Endothelial cell of umbilical vein (primary cell): ENCODE results near the gene DENND1C. TPM values are rescaled to one million over a fixed set of nuclear protein-coding genes. Genes with fewer than 3 reads are reported as not detected.

Experiments
- BruUV-seq: library from RNA; stranded (reverse); fragments of 400-500 nt; replicated peaks from 2 replicates; lab custom pipeline; 2021; lab: Mats Ljungman, UMichigan
- CTCF ChIA-PET: fragments of 300-600, 350-600 bp; sonication (Branson Sonifier 250); formaldehyde crosslinking; loops from one replicate; lab custom pipeline; 2021; ENCODE audit warnings: antibody characterized with exemption, inconsistent platforms; lab: Charles Lee
- POLR2A ChIA-PET: fragments of 300-600, 350-600 bp; sonication (Branson Sonifier 250); formaldehyde crosslinking; loops from one replicate; lab custom pipeline; 2021; ENCODE audit warnings: antibody characterized with exemption, inconsistent platforms; lab: Charles Lee
- DNase-seq: peaks from one replicate; pipeline ENCODE4 v3.0.0-alpha.2; 2011; ENCODE audit warnings: low read depth, low spot score
- FAIRE-seq: peaks from 2 replicates; lab custom pipeline; 2011; peaks lifted over from hg19 to GRCh38; lab: Jason Lieb, UNC
- H2AFZ ChIP-seq: 2 replicates; pipeline ENCODE4 v1.6.0; 2012; ENCODE audit warnings: low read depth, low read length, control low read depth, inconsistent platforms
- H3K27ac ChIP-seq: 2 replicates; pipeline ENCODE4 v1.5.1; 2011; ENCODE audit warnings: low read depth, mild to moderate bottlenecking, control low read depth, low read length, moderate library complexity; ENCODE audit not compliant: insufficient read depth
- H3K27me3 ChIP-seq, 2 experiments: 2 replicates each; pipeline versions ENCODE4 v1.6.0 to v1.6.1; 2011; ENCODE audit warnings: low read length in 2 of 2, mixed read lengths in 1 of 2; ENCODE audit not compliant: control insufficient read depth in 2 of 2, insufficient read depth in 2 of 2
- H3K36me3 ChIP-seq, 2 experiments: 2 replicates in 1 of 2; 3 replicates in 1 of 2; pipeline ENCODE4 v1.5.1; 2011; ENCODE audit warnings: low read length in 2 of 2, mild to moderate bottlenecking in 1 of 2, moderate library complexity in 1 of 2; ENCODE audit not compliant: control insufficient read depth in 2 of 2, insufficient read depth in 2 of 2; ENCODE audit errors: extremely low read depth in 1 of 2
- H3K4me1 ChIP-seq: 3 replicates; pipeline ENCODE4 v1.5.1; 2011; ENCODE audit warnings: mild to moderate bottlenecking, low read length; ENCODE audit not compliant: control insufficient read depth, insufficient read depth; ENCODE audit errors: extremely low read depth
- H3K4me2 ChIP-seq: 2 replicates; pipeline ENCODE4 v1.6.1; 2011; ENCODE audit warnings: low read length, control low read depth, mixed read lengths; ENCODE audit not compliant: insufficient read depth
- H3K4me3 ChIP-seq, 3 experiments: fragments of 200-600 bp in 1 of 3; sonication (generic), shearing (Covaris generic) in 1 of 3; replicated peaks in 1 of 3; 2 replicates each; pipeline ENCODE4 v1.5.1; 2011 to 2016; ENCODE audit warnings: control low read depth in 3 of 3, low read length in 3 of 3, mild to moderate bottlenecking in 2 of 3, inconsistent platforms in 1 of 3, low read depth in 1 of 3, moderate library complexity in 1 of 3; ENCODE audit not compliant: insufficient read depth in 1 of 3
- H3K79me2 ChIP-seq: 2 replicates; pipeline ENCODE4 v1.6.0; 2012; ENCODE audit warnings: low read length, inconsistent platforms; ENCODE audit not compliant: control insufficient read depth, insufficient read depth
- H3K9ac ChIP-seq: replicated peaks from 2 replicates; pipeline ENCODE3; 2011; ENCODE audit warnings: low read length, control low read depth; ENCODE audit not compliant: insufficient read depth; ENCODE audit errors: extremely low read depth
- H3K9me1 ChIP-seq: replicated peaks from 3 replicates; pipeline ENCODE4 v1.6.0; 2011; ENCODE audit warnings: mild to moderate bottlenecking, low read length; ENCODE audit not compliant: control insufficient read depth, insufficient read depth; ENCODE audit errors: extremely low read depth
- H3K9me3 ChIP-seq: replicated peaks from 2 replicates; pipeline ENCODE4 v1.5.1; 2012; ENCODE audit warnings: low read length, inconsistent platforms; ENCODE audit not compliant: control insufficient read depth, insufficient read depth
- H4K20me1 ChIP-seq: replicated peaks from 2 replicates; pipeline ENCODE3; 2011; ENCODE audit warnings: mild to moderate bottlenecking, low read length; ENCODE audit not compliant: control insufficient read depth, insufficient read depth; ENCODE audit errors: extremely low read depth
- CTCF ChIP-seq, 2 donors: IDR thresholded peaks; 1 replicate in 1 of 2; 2 replicates in 1 of 2; pipeline ENCODE4 v1.5.1; 2011; ENCODE audit warnings: low read length in 2 of 2, mild to moderate bottlenecking in 2 of 2, moderate library complexity in 2 of 2, control low read depth in 1 of 2, inconsistent platforms in 1 of 2, low read depth in 1 of 2; ENCODE audit not compliant: insufficient read depth in 1 of 2; ENCODE audit errors: extremely low read depth in 1 of 2
- EZH2 ChIP-seq: IDR thresholded peaks from 2 replicates; pipeline ENCODE4 v1.6.1; 2012; ENCODE audit warnings: borderline replicate concordance, low read depth, mild to moderate bottlenecking, moderate library complexity, low read length, inconsistent platforms; ENCODE audit not compliant: severe bottlenecking
- FOS ChIP-seq: IDR thresholded peaks from 2 replicates; pipeline ENCODE4 v1.6.1; 2011; ENCODE audit warnings: mild to moderate bottlenecking, low read length, moderate library complexity, borderline replicate concordance; ENCODE audit not compliant: insufficient read depth
- JUN ChIP-seq: IDR thresholded peaks from 2 replicates; pipeline ENCODE4 v1.6.1; 2011; ENCODE audit warnings: borderline replicate concordance, low read depth; ENCODE audit not compliant: insufficient read length, insufficient read depth
- MAX ChIP-seq: IDR thresholded peaks from 2 replicates; pipeline ENCODE4 v1.6.1; 2011; ENCODE audit not compliant: insufficient read depth, insufficient read length
- MYC ChIP-seq: IDR thresholded peaks from one replicate; pipeline ENCODE4 v1.6.1; 2011; ENCODE audit warnings: mild to moderate bottlenecking, low read depth, low read length
- POLR2A ChIP-seq: IDR thresholded peaks from 2 replicates; pipeline ENCODE4 v1.6.1; 2012; ENCODE audit warnings: low read depth, mild to moderate bottlenecking, control low read depth, low read length
- dilution Hi-C: fragments of 300-500 bp; cut with MboI; formaldehyde crosslinking; loops from one replicate; pipeline ENCODE4 v1.15.0; 2019; ENCODE audit warnings: low sequenced_read_pairs; ENCODE audit not compliant: extremely low pct_ligation_motif_present
- intact Hi-C: fragments of 100-400 bp; cut with micrococcal nuclease; formaldehyde crosslinking; loops from one replicate; pipeline ENCODE4 v1.10.0; 2022
- polyA plus RNA-seq, 4 experiments: library from polyadenylated mRNA; depleted of rRNA in 3 of 4; stranded (reverse) in 3 of 4; unstranded in 1 of 4; fragments of >200 nt; gene quantifications; 2 replicates each; pipeline versions ENCODE4 v1.2.1 to v1.2.3, GENCODE V29; 2011 to 2012; ENCODE audit warnings: missing spikeins in 1 of 4
- total RNA-seq: library from RNA; stranded (reverse); gene quantifications from 2 replicates; pipeline ENCODE4 v1.2.3, GENCODE V29; 2021

DENND1C gene
- total and polyA plus RNA-seq, 2 donors (not counting 3 experiments of a cell fraction or from before 2014, with no cell fraction given) = not detected

GRCh38 chr19:6423499-6424194, 57.9 kb downstream of the DENND1C start:
- DNase-seq = peak; percentile 57
- Histone ChIP-seq H3K36me3 (peaks cover 14 to 32% of the 10 kb centered on the region in 2 experiments), H3K9ac (peak overlapping the region; percentile 84), H3K4me3 (peak overlapping the region; percentile 79 to 94 (median 80)), H3K27me3 (no peaks in the 10 kb centered on the region), H3K79me2 (peaks cover 56% of the 10 kb centered on the region), H4K20me1 (peaks cover 3% of the 10 kb centered on the region), H3K4me1 (peaks cover 8% of the 10 kb centered on the region), H3K4me2 (peak overlapping the region; percentile 87), H3K9me1 (no peaks in the 10 kb centered on the region), H2AFZ (no peak overlapping the region), H3K27ac (peak overlapping the region; percentile 6), H3K9me3 (no peaks in the 10 kb centered on the region)
- dilution Hi-C loops (no loop called here), intact Hi-C loops (loop anchor here (5.0 to 10.0 kb wide), 3 partner anchors 259 to 376 kb away; partner anchors contain the start of genes GPR108 and TRIP10)
- peak; percentile 72 for FAIRE-seq
- TF ChIP-seq FOS (no peak), JUN (no peak), EZH2 (no peak)
- BruUV-seq = no TSS peak
- POLR2A ChIA-PET = no interaction called here
- CTCF ChIA-PET = no interaction called here

- POLR2A ChIA-PET = no interaction called here
- no TSS peak for BruUV-seq
- Histone ChIP-seq H3K9me1 (no peaks in the 10 kb centered on the region), H3K4me2 (no peak overlapping the region), H4K20me1 (peaks cover 3% of the 10 kb centered on the region), H3K4me3 (no peak overlapping the region), H3K79me2 (peaks cover 57% of the 10 kb centered on the region), H3K27ac (no peak overlapping the region), H2AFZ (no peak overlapping the region), H3K9ac (no peak overlapping the region), H3K9me3 (no peaks in the 10 kb centered on the region), H3K4me1 (peaks cover 8% of the 10 kb centered on the region), H3K27me3 (no peaks in the 10 kb centered on the region), H3K36me3 (peaks cover 24 to 52% of the 10 kb centered on the region in 2 experiments)
- TF ChIP-seq CTCF (IDR thresholded peaks at IDR 0.05; ENCODE audit: extremely low read depth in 1 of 2, insufficient read depth in 1 of 2, low read depth in 1 of 2, low read length in 2 of 2) (no peak), POLR2A (no peak), MAX (no peak), MYC (no peak)
- CTCF ChIA-PET = interaction anchor here (1.9 kb wide), 1 partner anchor 296 kb away, joined by 9 read pairs; no protein-coding TSS in a partner anchor
- dilution Hi-C loops (no loop called here), intact Hi-C loops (loop anchor here (5.0 to 10.0 kb wide), 3 partner anchors 257 to 374 kb away; partner anchors contain the start of genes GPR108 and TRIP10)
- DNase-seq = no peak
- FAIRE-seq = no peak
Observed at GRCh38 chr19:6421075-6422014, 60.2 kb downstream of the DENND1C start.
